Right lobe of liver (tissue), 4 donors: ENCODE data around the gene FAM184A.

Experiments
- POLR2A ChIP-seq: fragments of 450-650 bp; IDR thresholded peaks from one replicate; pipeline ENCODE4 v1.6.1; 2017; ENCODE audit warnings: antibody characterized with exemption, mild to moderate bottlenecking
- TF ChIP-seq, protein P1 (sequence below), 4 donors: fragments of 200-600 bp in 3 of 4; fragments of 450-650 bp in 1 of 4; IDR thresholded peaks; one replicate each; pipeline versions ENCODE4 v1.5.1 to v1.8.0; 2016 to 2022; ENCODE audit warnings: antibody characterized with exemption in 4 of 4, mild to moderate bottlenecking in 2 of 4
- donor health status: DM: no; HTN: no; CAD: no.
- donor health status: DM: no; HTN: no; CAD: no.
- donor health status: DM: no; HTN: yes; CAD: no.

DNA sequence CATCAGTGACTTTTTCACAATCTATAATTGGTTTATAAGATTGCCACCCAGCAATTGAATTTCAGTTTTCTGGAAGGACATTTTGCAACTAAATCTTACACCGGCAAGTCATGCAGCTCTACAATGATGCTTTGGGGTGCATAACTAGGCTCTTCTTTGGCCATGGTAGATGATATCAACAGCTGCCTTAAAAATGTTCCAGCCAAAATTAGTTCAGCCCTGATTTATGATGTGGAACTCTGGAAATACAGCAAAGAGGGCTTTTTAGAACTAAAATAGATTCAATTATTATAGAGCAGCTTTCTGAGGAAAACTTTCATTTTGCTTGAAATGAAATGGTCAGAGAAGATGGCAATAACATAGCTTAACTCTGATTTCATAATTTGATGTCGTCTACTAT is 125.1 kb downstream of the FAM184A start:
- TF ChIP-seq, protein P1, sequence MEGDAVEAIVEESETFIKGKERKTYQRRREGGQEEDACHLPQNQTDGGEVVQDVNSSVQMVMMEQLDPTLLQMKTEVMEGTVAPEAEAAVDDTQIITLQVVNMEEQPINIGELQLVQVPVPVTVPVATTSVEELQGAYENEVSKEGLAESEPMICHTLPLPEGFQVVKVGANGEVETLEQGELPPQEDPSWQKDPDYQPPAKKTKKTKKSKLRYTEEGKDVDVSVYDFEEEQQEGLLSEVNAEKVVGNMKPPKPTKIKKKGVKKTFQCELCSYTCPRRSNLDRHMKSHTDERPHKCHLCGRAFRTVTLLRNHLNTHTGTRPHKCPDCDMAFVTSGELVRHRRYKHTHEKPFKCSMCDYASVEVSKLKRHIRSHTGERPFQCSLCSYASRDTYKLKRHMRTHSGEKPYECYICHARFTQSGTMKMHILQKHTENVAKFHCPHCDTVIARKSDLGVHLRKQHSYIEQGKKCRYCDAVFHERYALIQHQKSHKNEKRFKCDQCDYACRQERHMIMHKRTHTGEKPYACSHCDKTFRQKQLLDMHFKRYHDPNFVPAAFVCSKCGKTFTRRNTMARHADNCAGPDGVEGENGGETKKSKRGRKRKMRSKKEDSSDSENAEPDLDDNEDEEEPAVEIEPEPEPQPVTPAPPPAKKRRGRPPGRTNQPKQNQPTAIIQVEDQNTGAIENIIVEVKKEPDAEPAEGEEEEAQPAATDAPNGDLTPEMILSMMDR (IDR thresholded peaks at IDR 0.05): no peak
- TF ChIP-seq POLR2A: no peak
